ENCODE results near the gene RPL15. TPM values are rescaled to one million over a fixed set of nuclear protein-coding genes. Genes with fewer than 3 reads are reported as not detected.

Gene RPL15
- total and polyA plus RNA-seq, 4 donors: 1,314 to 5,106 (median 2,422) TPM

GRCh38 chr3:23884481-23884880, 32.5 kb upstream of the RPL15 start:
- Histone ChIP-seq H3K27me3 (ENCODE audit: control insufficient read depth in 1 of 2, insufficient read depth in 2 of 2, low read length in 1 of 2) (no peaks in the 10 kb centered on the region), H3K27ac (ENCODE audit: low read depth in 1 of 2, low read length in 2 of 2) (no peak overlapping the region), H3K36me3 (ENCODE audit: control insufficient read depth in 1 of 2, insufficient read depth in 2 of 2, low read length in 1 of 2) (no peaks in the 10 kb centered on the region), H3K4me3 (ENCODE audit: low read length in 2 of 2) (no peak overlapping the region), H3K4me1 (ENCODE audit: control insufficient read depth in 1 of 2, insufficient read depth in 2 of 2, low read length in 2 of 2) (no peaks in the 10 kb centered on the region), H3K9me3 (ENCODE audit: control insufficient read depth, low read length) (no peaks in the 10 kb centered on the region)
- 84 to 88% methylated on average over 2 of the region's 2 CpGs for WGBS, 2 donors
- DNase-seq: no peak
- intact Hi-C loops (cut with DNase I): loop anchor here in 1 of 2 donors (10.0 kb wide), 1 partner anchor 800 kb away; no protein-coding TSS in a partner anchor
- no peak for ATAC-seq (ENCODE audit: low FRiP score)

GRCh38 chr3:23885210-23885609, 31.7 kb upstream of the RPL15 start:
- no peak for DNase-seq
- no peak overlapping the region for H3K4me3 ChIP-seq (ENCODE audit: low read length in 2 of 2)
- H3K27ac ChIP-seq (ENCODE audit: low read depth in 1 of 2, low read length in 2 of 2): no peak overlapping the region
- intact Hi-C loops (cut with DNase I): loop anchor here in 1 of 2 donors (10.0 kb wide), 1 partner anchor 800 kb away; no protein-coding TSS in a partner anchor
- H3K36me3 ChIP-seq (ENCODE audit: control insufficient read depth in 1 of 2, insufficient read depth in 2 of 2, low read length in 1 of 2): peaks cover 0 to 2% of the 10 kb centered on the region in 2 donors
- no peaks in the 10 kb centered on the region for H3K4me1 ChIP-seq (ENCODE audit: control insufficient read depth in 1 of 2, insufficient read depth in 2 of 2, low read length in 2 of 2)
- H3K9me3 ChIP-seq (ENCODE audit: control insufficient read depth, low read length): no peaks in the 10 kb centered on the region
- ATAC-seq (ENCODE audit: low FRiP score): no peak
- no peaks in the 10 kb centered on the region for H3K27me3 ChIP-seq (ENCODE audit: control insufficient read depth in 1 of 2, insufficient read depth in 2 of 2, low read length in 1 of 2)
- 77 to 80% methylated on average over 6 of the region's 6 CpGs for WGBS, 2 donors

- intact Hi-C loops (cut with DNase I): loop anchor here in 1 of 2 donors (10.0 kb wide), 1 partner anchor 798 kb away; no protein-coding TSS in a partner anchor
- DNase-seq: no peak
- H3K27me3 ChIP-seq (ENCODE audit: control insufficient read depth in 1 of 2, insufficient read depth in 2 of 2, low read length in 1 of 2): no peaks in the 10 kb centered on the region
- no peaks in the 10 kb centered on the region for H3K9me3 ChIP-seq (ENCODE audit: control insufficient read depth, low read length)
- ATAC-seq (ENCODE audit: low FRiP score): no peak
- 92 to 93% methylated on average over 3 of the region's 3 CpGs for WGBS, 2 donors
- no peak overlapping the region for H3K4me3 ChIP-seq (ENCODE audit: low read length in 2 of 2)
- H3K27ac ChIP-seq (ENCODE audit: low read depth in 1 of 2, low read length in 2 of 2): no peak overlapping the region
- peaks cover 0 to 2% of the 10 kb centered on the region in 2 donors for H3K36me3 ChIP-seq (ENCODE audit: control insufficient read depth in 1 of 2, insufficient read depth in 2 of 2, low read length in 1 of 2)
- no peaks in the 10 kb centered on the region for H3K4me1 ChIP-seq (ENCODE audit: control insufficient read depth in 1 of 2, insufficient read depth in 2 of 2, low read length in 2 of 2)
Measured at GRCh38 chr3:23886311-23886710, 30.6 kb upstream of the RPL15 start.

- peaks cover 0 to 2% of the 10 kb centered on the region in 2 donors for H3K36me3 ChIP-seq (ENCODE audit: control insufficient read depth in 1 of 2, insufficient read depth in 2 of 2, low read length in 1 of 2)
- DNase-seq (no peak), ATAC-seq (ENCODE audit: low FRiP score) (no peak)
- no peaks in the 10 kb centered on the region for H3K9me3 ChIP-seq (ENCODE audit: control insufficient read depth, low read length)
- no peaks in the 10 kb centered on the region for H3K4me1 ChIP-seq (ENCODE audit: control insufficient read depth in 1 of 2, insufficient read depth in 2 of 2, low read length in 2 of 2)
- no peak overlapping the region for H3K4me3 ChIP-seq (ENCODE audit: low read length in 2 of 2)
- no peaks in the 10 kb centered on the region for H3K27me3 ChIP-seq (ENCODE audit: control insufficient read depth in 1 of 2, insufficient read depth in 2 of 2, low read length in 1 of 2)
- intact Hi-C loops (cut with DNase I): loop anchor here in 1 of 2 donors (10.0 kb wide), 1 partner anchor 796 kb away; no protein-coding TSS in a partner anchor
- no peak overlapping the region for H3K27ac ChIP-seq (ENCODE audit: low read depth in 1 of 2, low read length in 2 of 2)
- 47% methylated on average over 3 of the region's 3 CpGs for WGBS, 2 donors
Measured at GRCh38 chr3:23888617-23889228, 28.2 kb upstream of the RPL15 start.

- no peak overlapping the region for H3K27ac ChIP-seq (ENCODE audit: low read depth in 1 of 2, low read length in 2 of 2)
- no peaks in the 10 kb centered on the region for H3K27me3 ChIP-seq (ENCODE audit: control insufficient read depth in 1 of 2, insufficient read depth in 2 of 2, low read length in 1 of 2)
- WGBS, 2 donors: 79 to 85% methylated on average over 2 of the region's 2 CpGs
- DNase-seq (no peak), ATAC-seq (ENCODE audit: low FRiP score) (no peak)
- H3K36me3 ChIP-seq (ENCODE audit: control insufficient read depth in 1 of 2, insufficient read depth in 2 of 2, low read length in 1 of 2): peaks cover 0 to 2% of the 10 kb centered on the region in 2 donors
- intact Hi-C loops (cut with DNase I): loop anchor here in 1 of 2 donors (10.0 kb wide), 1 partner anchor 795 kb away; no protein-coding TSS in a partner anchor
- no peak overlapping the region for H3K4me3 ChIP-seq (ENCODE audit: low read length in 2 of 2)
- H3K4me1 ChIP-seq (ENCODE audit: control insufficient read depth in 1 of 2, insufficient read depth in 2 of 2, low read length in 2 of 2): no peaks in the 10 kb centered on the region
- H3K9me3 ChIP-seq (ENCODE audit: control insufficient read depth, low read length): no peaks in the 10 kb centered on the region
Measured at GRCh38 chr3:23889386-23889785, 27.5 kb upstream of the RPL15 start.

GRCh38 chr3:23889950-23890349, 27.0 kb upstream of the RPL15 start:
- peaks cover 0 to 2% of the 10 kb centered on the region in 2 donors for H3K36me3 ChIP-seq (ENCODE audit: control insufficient read depth in 1 of 2, insufficient read depth in 2 of 2, low read length in 1 of 2)
- WGBS, 2 donors: 70 to 72% methylated on average over 5 of the region's 5 CpGs
- H3K27ac ChIP-seq (ENCODE audit: low read depth in 1 of 2, low read length in 2 of 2): no peak overlapping the region
- DNase-seq: no peak
- H3K4me1 ChIP-seq (ENCODE audit: control insufficient read depth in 1 of 2, insufficient read depth in 2 of 2, low read length in 2 of 2): no peaks in the 10 kb centered on the region
- H3K4me3 ChIP-seq (ENCODE audit: low read length in 2 of 2): no peak overlapping the region
- intact Hi-C loops (cut with DNase I): loop anchor here (10.0 kb wide), 1 partner anchor 795 kb away; no protein-coding TSS in a partner anchor
- ATAC-seq (ENCODE audit: low FRiP score): no peak
- no peaks in the 10 kb centered on the region for H3K9me3 ChIP-seq (ENCODE audit: control insufficient read depth, low read length)
- H3K27me3 ChIP-seq (ENCODE audit: control insufficient read depth in 1 of 2, insufficient read depth in 2 of 2, low read length in 1 of 2): no peaks in the 10 kb centered on the region

GRCh38 chr3:23894254-23895061, 22.5 kb upstream of the RPL15 start:
- no peaks in the 10 kb centered on the region for H3K9me3 ChIP-seq (ENCODE audit: control insufficient read depth, low read length)
- WGBS, 2 donors: 85 to 91% methylated on average over 8 of the region's 8 CpGs
- ATAC-seq (ENCODE audit: low FRiP score) (no peak), DNase-seq (no peak)
- no peak overlapping the region for H3K27ac ChIP-seq (ENCODE audit: low read depth in 1 of 2, low read length in 2 of 2)
- no peak overlapping the region for H3K4me3 ChIP-seq (ENCODE audit: low read length in 2 of 2)
- intact Hi-C loops (cut with DNase I): loop anchor here in 1 of 2 donors (10.0 kb wide), 1 partner anchor 790 kb away; no protein-coding TSS in a partner anchor
- peaks cover 0 to 3% of the 10 kb centered on the region in 2 donors for H3K36me3 ChIP-seq (ENCODE audit: control insufficient read depth in 1 of 2, insufficient read depth in 2 of 2, low read length in 1 of 2)
- no peaks in the 10 kb centered on the region for H3K27me3 ChIP-seq (ENCODE audit: control insufficient read depth in 1 of 2, insufficient read depth in 2 of 2, low read length in 1 of 2)
- no peaks in the 10 kb centered on the region for H3K4me1 ChIP-seq (ENCODE audit: control insufficient read depth in 1 of 2, insufficient read depth in 2 of 2, low read length in 2 of 2)

GRCh38 chr3:23895181-23895580, 21.8 kb upstream of the RPL15 start:
- Histone ChIP-seq H3K9me3 (ENCODE audit: control insufficient read depth, low read length) (no peaks in the 10 kb centered on the region), H3K4me3 (ENCODE audit: low read length in 2 of 2) (no peak overlapping the region), H3K36me3 (ENCODE audit: control insufficient read depth in 1 of 2, insufficient read depth in 2 of 2, low read length in 1 of 2) (peaks cover 0 to 2% of the 10 kb centered on the region in 2 donors), H3K27ac (ENCODE audit: low read depth in 1 of 2, low read length in 2 of 2) (no peak overlapping the region), H3K4me1 (ENCODE audit: control insufficient read depth in 1 of 2, insufficient read depth in 2 of 2, low read length in 2 of 2) (no peaks in the 10 kb centered on the region), H3K27me3 (ENCODE audit: control insufficient read depth in 1 of 2, insufficient read depth in 2 of 2, low read length in 1 of 2) (no peaks in the 10 kb centered on the region)
- ATAC-seq (ENCODE audit: low FRiP score) (no peak), DNase-seq (no peak)
- WGBS, 2 donors: 87 to 91% methylated on average over 4 of the region's 4 CpGs
- intact Hi-C loops (cut with DNase I): loop anchor here in 1 of 2 donors (10.0 kb wide), 1 partner anchor 790 kb away; no protein-coding TSS in a partner anchor

Measured in aorta (tissue), 5 donors.